WTC11 (cell line): ENCODE data around the gene KCNS3.

Experiments
- ATF1 ChIP-seq: sonication (generic); formaldehyde crosslinking; IDR thresholded peaks from 2 replicates; pipeline ENCODE4 v1.8.1; 2023; ENCODE audit warnings: mild to moderate bottlenecking, moderate library complexity, missing genetic modification reagents
- ATF3 ChIP-seq: sonication (generic); formaldehyde crosslinking; conservative IDR thresholded peaks from 2 replicates; pipeline ENCODE4 v1.8.1; 2022; ENCODE audit warnings: mild to moderate bottlenecking, missing genetic modification reagents
- ATF6 ChIP-seq: sonication (generic); formaldehyde crosslinking; IDR thresholded peaks from 2 replicates; pipeline ENCODE4 v1.8.1; 2023; ENCODE audit warnings: mild to moderate bottlenecking, missing genetic modification reagents
- CTCF ChIP-seq: fragments of 200-600 bp; IDR thresholded peaks from 2 replicates; pipeline ENCODE4 v1.8.0; 2022; ENCODE audit warnings: antibody characterized with exemption
- ELF4 ChIP-seq: sonication (generic); formaldehyde crosslinking; IDR thresholded peaks from 2 replicates; pipeline ENCODE4 v1.8.1; 2022; ENCODE audit warnings: low read depth, mild to moderate bottlenecking, moderate library complexity, missing genetic modification reagents
- FOXP1 ChIP-seq: sonication (generic); formaldehyde crosslinking; IDR thresholded peaks from 2 replicates; pipeline ENCODE4 v1.8.0; 2022; ENCODE audit warnings: missing genetic modification reagents, mild to moderate bottlenecking, moderate library complexity, borderline replicate concordance
- MAX ChIP-seq: sonication (generic); formaldehyde crosslinking; IDR thresholded peaks from 2 replicates; pipeline ENCODE4 v1.8.0; 2022; ENCODE audit warnings: mild to moderate bottlenecking, missing genetic modification reagents
- RELA ChIP-seq: sonication (generic); formaldehyde crosslinking; IDR thresholded peaks from 2 replicates; pipeline ENCODE4 v1.8.1; 2022; ENCODE audit warnings: missing genetic modification reagents, mild to moderate bottlenecking, borderline replicate concordance
- SMAD3 ChIP-seq: sonication (generic); formaldehyde crosslinking; IDR thresholded peaks from 2 replicates; pipeline ENCODE4 v1.8.0; 2022; ENCODE audit warnings: missing genetic modification reagents, mild to moderate bottlenecking, borderline replicate concordance
- USF2 ChIP-seq: sonication (generic); formaldehyde crosslinking; IDR thresholded peaks from 2 replicates; pipeline ENCODE4 v1.8.1; 2023; ENCODE audit warnings: mild to moderate bottlenecking, missing genetic modification reagents, moderate library complexity
- ZNF232 ChIP-seq: sonication (generic); formaldehyde crosslinking; IDR thresholded peaks from 2 replicates; pipeline ENCODE4 v1.8.0; 2022; ENCODE audit warnings: mild to moderate bottlenecking, missing genetic modification reagents

GRCh38 chr2:17950006-17950405 lies 71.5 kb downstream of the KCNS3 start:
- TF ChIP-seq CTCF (no peak), SMAD3 (no peak), FOXP1 (no peak), MAX (CRISPR knock-in tag) (no peak), RELA (CRISPR knock-in tag) (no peak), ELF4 (CRISPR knock-in tag) (no peak), ATF6 (no peak), ATF3 (CRISPR knock-in tag) (no peak), ZNF232 (CRISPR knock-in tag) (no peak), ATF1 (no peak), USF2 (CRISPR knock-in tag) (no peak)
